Renal cortex interstitium (tissue), 11 donors: ENCODE data around the gene TRIM3. TPM values are rescaled to one million over a fixed set of nuclear protein-coding genes. Genes with fewer than 3 reads are reported as not detected.
A peak's percentile ranks its signal among the peaks of the same experiment; 100 is the strongest.

Experiments used
- DNase-seq, 11 donors: peaks; one replicate each; pipeline ENCODE4 v3.0.0-alpha.2; 2013; ENCODE audit warnings: low read depth in 9 of 11, low spot score in 4 of 11; ENCODE audit errors: extremely low read depth in 1 of 11
- polyA plus RNA-seq, 3 donors: library from polyadenylated mRNA; unstranded; fragments of 120-200 nt; gene quantifications; one replicate each; pipeline ENCODE4 v1.2.1, GENCODE V29; 2013; ENCODE audit not compliant: insufficient read length in 3 of 3

TRIM3 gene
- polyA plus RNA-seq, 3 donors: 17.2 to 28.2 (median 25.1) TPM

DNA sequence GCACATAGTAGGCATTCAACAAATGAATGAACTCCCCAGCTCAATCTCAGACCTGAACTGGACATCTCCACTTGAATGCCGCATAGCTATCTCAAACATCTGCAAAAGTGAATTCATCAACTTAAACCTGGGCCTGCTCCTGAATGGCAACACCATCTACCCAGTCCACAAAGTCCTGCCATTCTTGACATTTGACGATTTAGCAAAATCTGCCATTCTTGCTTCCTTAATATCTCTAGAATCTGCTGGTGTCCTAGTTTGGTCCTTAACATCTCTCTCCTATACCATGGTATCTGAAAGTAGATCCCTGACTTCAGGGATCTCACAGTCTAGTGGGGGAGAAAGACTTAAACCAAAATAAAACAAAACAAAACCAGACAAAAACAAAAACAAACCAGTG lies 20.6 kb downstream of the TRIM3 start:
- no peak for DNase-seq

GRCh38 chr11:6452219-6452618 lies 21.5 kb downstream of the TRIM3 start:
- no peak for DNase-seq

- DNase-seq: no peak
Measured at GRCh38 chr11:6448574-6448973, 25.2 kb downstream of the TRIM3 start.

DNA sequence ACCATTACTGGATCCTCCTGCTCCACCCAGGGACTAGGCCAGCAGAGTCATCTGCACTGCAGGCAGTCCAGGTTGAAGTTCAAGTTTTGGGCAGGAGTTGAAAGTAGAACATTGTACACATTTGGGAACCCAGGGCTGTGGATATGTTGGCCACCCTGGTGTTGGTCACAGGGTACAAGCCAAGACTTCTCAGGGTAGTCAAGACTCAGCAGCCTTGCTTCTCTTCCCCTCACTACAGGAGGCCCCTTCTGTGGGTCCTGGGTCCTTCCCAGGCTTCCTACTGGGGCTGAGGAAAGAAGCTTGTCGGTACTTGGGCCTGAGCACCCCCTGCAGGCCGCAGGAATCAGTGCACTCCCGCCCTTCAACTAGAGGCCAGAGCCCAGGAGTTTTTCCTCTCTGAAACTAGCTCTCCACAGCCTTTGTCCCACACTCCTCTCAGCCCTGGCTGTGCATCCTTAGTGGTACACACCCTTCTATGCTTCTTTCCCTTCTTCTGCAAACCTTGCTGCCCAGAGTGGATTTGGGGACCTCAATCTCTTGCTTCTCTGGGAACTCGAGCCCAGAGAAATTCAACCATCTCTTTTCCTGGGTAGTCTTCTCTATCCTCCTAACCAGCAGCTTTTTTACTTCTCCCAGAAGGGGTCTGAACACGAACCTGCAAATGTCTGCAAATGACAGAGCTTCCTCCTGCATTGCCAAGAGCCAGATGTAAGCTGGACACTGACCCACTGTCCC lies 30.3 kb downstream of the TRIM3 start:
- DNase-seq: peak in 5 of 11 donors; percentile 13 to 30 (median 24)

DNA sequence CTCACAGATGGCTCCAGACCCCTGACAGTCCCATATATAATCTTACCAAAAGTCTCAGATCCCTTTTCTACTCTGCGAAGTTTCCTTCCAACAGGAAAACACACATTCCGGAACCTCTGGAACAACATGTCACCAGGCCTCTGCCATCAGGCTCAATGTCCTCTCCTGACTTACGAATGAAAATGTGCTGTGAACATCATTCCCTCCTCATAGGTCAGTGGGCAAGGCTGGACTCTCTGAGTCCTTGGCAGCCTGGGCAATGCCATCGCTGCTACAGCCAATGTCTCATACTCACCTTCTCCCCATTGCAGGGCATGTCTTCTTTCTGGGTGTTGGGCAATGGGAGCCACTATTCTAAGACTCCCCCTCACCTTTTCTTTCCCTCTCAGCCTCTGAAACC lies 31.3 kb downstream of the TRIM3 start:
- DNase-seq: no peak

GRCh38 chr11:6440906-6441358 lies 32.8 kb downstream of the TRIM3 start, which contains the start of gene HPX:
HPX (minus strand) TSS chr11:6440987; CDS start chr11:6440963, 24 bp downstream.
- DNase-seq: no peak

DNA sequence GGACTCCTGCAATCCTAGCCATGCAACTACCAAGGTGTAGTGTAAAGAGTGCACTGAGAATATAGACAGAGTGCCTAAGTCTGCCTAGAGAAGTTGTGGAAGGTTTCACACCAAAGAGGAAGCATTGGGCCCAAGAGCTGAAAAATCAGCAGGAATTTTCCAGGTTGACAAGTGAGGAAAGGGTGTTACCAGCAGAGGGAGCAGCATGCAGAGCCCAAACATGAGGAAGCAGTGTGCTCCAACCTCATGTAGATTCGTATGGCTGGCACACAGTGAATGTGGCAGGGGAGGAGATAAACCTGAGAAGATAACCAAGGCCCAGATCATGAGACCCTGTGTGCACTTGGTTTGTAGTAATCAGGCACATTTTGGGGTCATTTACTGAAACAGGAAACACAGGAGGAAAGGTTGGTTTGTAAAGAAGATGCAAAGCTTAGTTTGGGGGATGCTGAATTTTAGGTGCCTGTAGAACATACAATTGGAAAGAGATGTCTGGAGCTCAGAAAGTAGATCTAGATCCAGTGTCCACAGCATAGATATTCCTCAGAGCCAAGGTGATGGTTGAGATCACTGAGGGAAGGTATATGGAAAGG lies 34.7 kb downstream of the TRIM3 start:
- peak in 6 of 11 donors; percentile 19 to 40 (median 24) for DNase-seq

- DNase-seq: no peak
Measured at GRCh38 chr11:6437993-6438392, 35.7 kb downstream of the TRIM3 start.

GRCh38 chr11:6437423-6437822 lies 36.3 kb downstream of the TRIM3 start:
- DNase-seq: no peak

DNA sequence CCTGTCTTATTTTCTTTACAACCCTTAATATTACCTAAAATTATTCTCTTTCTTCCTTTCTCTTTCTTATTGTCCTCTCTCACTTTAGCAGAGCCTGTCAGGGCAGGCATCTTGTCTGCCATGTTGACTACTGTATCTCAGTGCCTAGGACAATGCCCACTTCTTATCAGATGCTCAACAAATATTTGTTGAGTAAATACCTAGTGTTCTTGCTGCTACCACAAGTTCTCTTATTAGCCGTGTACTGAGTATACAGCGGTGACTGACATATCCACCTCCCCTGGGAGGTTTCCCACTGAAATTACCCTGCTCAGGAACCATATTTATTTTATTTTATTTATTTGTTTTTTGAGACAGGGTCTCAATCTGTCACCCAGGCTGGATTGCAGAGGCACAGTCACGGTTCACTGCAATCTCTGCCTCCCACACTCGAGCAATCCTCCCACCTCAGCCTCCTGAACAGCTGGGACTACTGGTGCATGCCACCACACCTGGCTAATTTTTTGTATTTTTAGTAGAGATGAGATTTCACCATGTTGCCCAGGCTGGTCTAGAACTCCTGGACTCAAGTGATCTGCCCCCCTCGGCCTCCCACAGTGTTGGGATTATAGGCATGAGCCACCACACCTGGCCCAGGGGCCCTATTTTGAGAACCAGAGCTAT lies 39.6 kb downstream of the TRIM3 start:
- DNase-seq: no peak

DNA sequence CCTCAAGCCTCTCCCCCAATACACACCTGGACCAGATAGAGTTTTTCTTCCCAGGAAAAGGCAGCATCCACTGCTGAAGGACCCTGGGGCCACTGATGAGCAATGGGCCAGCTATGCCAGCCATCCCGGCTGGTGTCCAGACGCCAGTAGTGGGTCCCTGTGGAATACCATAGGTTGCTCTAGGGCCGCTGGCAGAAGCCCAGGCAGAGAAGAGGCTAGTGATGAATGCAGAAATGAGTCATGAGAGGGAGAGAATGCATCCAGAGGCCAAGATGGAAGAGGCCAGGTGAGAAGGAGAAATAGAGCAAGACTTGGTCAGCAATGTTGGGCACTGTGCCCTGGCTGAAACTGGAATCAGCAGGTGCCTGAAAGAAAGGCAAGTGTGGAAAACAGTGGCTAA lies 41.9 kb downstream of the TRIM3 start:
- no peak for DNase-seq

DNA sequence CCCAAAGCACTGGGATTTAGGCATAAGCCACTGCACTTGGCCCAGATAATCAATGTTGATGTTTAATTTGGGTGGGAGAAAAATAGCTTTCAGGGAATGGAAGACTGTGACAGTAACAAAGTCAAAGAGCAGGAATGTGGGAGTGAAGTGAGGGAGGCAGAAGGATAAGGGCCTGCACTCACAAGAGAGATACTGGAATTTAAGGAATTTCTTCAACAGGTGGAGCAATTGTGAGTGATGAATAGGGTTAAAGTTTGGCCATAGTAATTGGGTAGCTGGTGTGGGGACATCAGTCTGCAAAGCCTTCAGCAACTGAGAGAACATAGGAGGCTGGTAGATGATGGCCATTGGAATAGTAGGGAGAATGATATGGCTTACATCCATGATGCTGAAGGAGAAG lies 46.2 kb downstream of the TRIM3 start:
- no peak for DNase-seq

GRCh38 chr11:6420677-6421076 lies 53.1 kb downstream of the TRIM3 start:
- no peak for DNase-seq

DNA sequence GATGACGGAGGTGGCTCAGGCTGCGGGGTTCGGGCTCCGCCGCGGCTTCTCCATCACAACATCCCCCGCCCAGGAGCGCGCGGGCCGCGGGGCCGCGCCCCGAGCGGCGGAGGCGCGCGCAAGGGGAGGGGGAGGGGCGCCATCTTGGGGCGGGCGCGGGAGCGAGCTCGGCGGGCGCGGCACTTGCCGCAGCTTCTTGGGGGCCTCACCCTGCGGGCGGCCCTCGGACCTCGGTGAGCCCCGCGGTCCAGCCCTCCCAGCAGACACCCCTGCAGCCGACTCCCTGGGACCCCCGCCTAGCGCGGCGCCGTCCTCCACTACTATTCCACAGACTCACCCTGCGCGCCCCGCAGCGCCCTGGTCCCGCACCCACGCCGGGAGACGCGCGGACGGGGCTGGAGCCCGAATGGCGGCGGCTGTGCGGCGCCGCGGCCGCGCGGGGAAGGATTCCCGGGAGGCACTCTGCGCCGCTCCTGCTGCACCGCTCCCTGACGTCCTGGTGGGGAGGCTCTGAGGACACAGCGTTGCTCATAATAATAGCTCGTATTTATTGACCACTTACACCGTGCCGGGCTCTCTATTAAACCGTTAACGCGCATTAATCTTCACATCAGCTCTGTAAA lies 54.6 kb downstream of the TRIM3 start, which contains the start of gene APBB1:
TSS of gene APBB1 (minus strand) at position 86 of the 623 bp plus-strand sequence. CDS start 7,747 bp downstream, outside the sequence.
- DNase-seq: peak in 9 of 11 donors; percentile 37 to 73 (median 62)

- peak in 4 of 11 donors; percentile 9 to 11 (median 10) for DNase-seq
Measured at GRCh38 chr11:6418557-6419008, 55.2 kb downstream of the TRIM3 start.

- no peak for DNase-seq
Measured at GRCh38 chr11:6417907-6418556, 55.7 kb downstream of the TRIM3 start.

DNA sequence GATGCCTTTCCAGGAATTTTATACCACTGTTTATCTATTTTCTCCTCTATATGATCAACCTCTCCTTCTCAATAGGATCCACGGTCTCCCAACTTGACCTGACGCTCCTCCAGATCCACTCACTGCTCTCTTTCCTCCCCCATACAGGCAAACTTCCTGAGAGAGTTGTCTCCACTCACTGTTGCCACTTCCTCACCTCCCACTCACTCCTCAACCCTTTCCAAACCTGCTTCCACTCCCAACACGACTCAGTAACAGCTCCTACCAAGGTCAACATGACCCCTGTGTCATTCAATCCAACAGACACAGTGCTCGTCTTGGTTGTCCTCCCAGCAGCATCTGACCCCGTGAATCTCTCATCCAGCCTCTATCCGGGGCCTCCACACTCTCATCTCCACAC lies 57.9 kb downstream of the TRIM3 start:
- no peak for DNase-seq

DNA sequence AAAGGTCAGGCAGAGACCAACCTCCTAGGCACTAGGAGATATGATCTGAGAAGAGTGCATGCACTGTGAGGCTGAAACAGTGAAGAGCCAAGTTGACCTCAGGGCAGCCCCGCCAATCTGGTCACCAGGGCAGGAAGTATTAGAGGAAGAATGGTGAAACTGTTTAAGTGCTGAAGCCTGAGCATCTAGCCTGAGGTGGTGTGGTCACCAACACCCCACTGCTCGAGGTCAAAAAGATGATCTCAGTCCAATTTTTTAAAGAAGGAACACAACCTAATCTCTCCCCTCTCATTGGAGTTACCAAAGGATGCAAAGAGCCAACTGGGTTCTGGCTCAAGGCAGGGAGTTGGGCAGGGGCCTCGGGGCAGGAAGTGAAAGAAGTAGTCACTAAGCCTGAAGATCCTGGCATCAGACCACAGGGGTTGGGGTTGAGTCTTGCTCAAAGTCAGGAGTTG lies 58.8 kb downstream of the TRIM3 start:
- DNase-seq: no peak

DNA sequence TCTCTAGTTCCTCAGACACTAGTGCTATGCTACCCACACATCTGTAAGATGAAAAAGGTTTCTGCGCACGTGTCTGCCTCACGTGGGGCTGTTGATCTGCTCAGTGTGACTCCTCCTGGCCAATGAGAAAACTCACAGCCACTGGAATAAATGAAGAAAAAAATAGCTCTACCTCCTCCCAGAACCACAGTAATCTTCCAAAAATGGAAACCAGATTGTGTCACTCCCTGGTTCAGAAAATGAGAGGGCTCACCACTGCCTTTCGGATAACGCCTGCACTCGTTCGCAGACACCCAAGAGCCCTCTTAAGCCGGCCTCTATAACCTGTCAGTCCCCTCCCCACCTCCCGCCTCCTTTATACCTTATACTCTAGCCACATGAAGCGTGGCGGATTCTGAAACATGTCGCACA lies 59.9 kb downstream of the TRIM3 start:
- no peak for DNase-seq
